ENCODE measurements around the gene UBE2R2. TPM values are rescaled to one million over a fixed set of nuclear protein-coding genes. Genes with fewer than 3 reads are reported as not detected.

The UBE2R2 gene
- total RNA-seq, 1 donor from 2014 or later, result 90.1 TPM

DNA sequence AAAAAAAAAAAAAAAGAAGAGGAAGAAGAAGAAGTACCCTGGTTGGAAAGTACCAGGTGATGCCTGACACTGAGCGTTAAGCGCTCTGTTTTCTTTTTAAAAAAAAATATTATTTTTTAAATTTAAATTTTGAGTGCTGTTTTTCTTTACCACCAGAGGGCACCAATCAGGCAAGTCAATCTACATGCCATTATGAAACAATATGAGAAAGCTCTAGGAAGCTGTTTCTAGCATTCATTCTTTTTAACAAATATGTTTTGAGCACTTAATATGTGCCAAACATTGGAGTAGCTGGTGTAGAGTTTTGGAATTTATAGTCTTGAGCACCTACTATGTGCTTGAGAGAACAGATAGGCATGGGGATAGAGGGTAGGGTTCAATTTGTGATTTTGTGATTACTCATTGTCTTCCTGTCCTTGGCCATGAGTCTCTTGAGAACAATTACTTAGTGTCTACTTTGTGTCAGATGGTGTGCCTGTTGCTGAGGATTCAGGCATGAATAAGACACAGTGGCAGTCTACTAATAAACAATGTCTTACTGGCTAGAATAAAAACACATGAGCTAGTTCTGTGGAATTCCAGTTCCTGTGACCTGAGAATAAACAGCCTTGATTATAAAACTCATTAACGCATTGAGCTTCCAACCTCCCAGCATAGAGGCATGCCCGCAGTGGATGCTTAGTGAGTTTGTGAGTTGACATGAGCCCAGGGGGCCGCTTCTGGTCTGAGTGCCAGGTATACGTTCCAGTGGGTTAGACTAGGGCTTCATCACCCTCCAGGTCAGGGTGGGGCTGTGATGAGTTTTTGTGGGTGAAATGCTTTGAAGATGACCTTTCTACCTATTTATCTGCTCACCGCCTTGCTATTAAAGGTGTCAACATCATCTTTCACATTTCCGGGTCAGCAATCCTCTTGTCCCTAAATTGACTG is 3.0 kb upstream of the UBE2R2 start:
- Mint-ChIP-seq H3K4me1 (ENCODE audit: low read depth, unreplicated experiment) (peaks cover 7% of the 10 kb centered on the region), H3K27ac (ENCODE audit: unreplicated experiment) (no peak overlapping the region), H3K27me3 (ENCODE audit: unreplicated experiment) (peaks cover 10% of the 10 kb centered on the region), H3K4me3 (ENCODE audit: unreplicated experiment) (no peak overlapping the region), H3K36me3 (ENCODE audit: unreplicated experiment) (no peaks in the 10 kb centered on the region), H3K9me3 (ENCODE audit: unreplicated experiment) (peaks cover 11% of the 10 kb centered on the region)
- TF ChIP-seq, protein P1, sequence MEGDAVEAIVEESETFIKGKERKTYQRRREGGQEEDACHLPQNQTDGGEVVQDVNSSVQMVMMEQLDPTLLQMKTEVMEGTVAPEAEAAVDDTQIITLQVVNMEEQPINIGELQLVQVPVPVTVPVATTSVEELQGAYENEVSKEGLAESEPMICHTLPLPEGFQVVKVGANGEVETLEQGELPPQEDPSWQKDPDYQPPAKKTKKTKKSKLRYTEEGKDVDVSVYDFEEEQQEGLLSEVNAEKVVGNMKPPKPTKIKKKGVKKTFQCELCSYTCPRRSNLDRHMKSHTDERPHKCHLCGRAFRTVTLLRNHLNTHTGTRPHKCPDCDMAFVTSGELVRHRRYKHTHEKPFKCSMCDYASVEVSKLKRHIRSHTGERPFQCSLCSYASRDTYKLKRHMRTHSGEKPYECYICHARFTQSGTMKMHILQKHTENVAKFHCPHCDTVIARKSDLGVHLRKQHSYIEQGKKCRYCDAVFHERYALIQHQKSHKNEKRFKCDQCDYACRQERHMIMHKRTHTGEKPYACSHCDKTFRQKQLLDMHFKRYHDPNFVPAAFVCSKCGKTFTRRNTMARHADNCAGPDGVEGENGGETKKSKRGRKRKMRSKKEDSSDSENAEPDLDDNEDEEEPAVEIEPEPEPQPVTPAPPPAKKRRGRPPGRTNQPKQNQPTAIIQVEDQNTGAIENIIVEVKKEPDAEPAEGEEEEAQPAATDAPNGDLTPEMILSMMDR (IDR thresholded peaks at IDR 0.05; ENCODE audit: partially characterized antibody, unreplicated experiment), result peak; percentile 82
- DNase-seq, result no peak

DNA sequence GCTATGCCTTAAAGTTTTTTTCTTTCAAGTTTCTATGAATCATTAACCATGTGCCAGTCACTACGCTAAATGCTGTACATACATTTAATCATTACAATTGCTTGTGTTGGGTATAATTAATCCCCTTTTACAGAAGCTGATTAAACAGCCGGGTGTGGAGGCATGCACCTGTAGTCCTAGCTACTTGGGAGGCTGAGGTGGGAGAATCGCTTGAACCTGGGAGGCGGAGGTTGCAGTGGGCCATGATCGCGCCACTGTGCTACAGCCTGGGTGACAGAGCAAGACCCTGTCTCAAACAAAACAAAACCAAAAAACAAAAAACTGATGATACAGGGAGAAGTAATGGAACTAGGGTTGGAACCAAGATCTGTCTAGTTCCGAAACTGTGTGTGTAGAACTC is 1.2 kb upstream of the UBE2R2 start:
- H3K9me3 Mint-ChIP-seq (ENCODE audit: unreplicated experiment), result peaks cover 11% of the 10 kb centered on the region
- H3K4me1 Mint-ChIP-seq (ENCODE audit: low read depth, unreplicated experiment), result peaks cover 15% of the 10 kb centered on the region
- peaks cover 10% of the 10 kb centered on the region for H3K27me3 Mint-ChIP-seq (ENCODE audit: unreplicated experiment)
- no peak for DNase-seq
- peak overlapping the region; percentile 88 for H3K27ac Mint-ChIP-seq (ENCODE audit: unreplicated experiment)
- no peaks in the 10 kb centered on the region for H3K36me3 Mint-ChIP-seq (ENCODE audit: unreplicated experiment)
- TF ChIP-seq, protein P1 (IDR thresholded peaks at IDR 0.05; ENCODE audit: partially characterized antibody, unreplicated experiment), result no peak
- H3K4me3 Mint-ChIP-seq (ENCODE audit: unreplicated experiment), result peak overlapping the region; percentile 80

DNA sequence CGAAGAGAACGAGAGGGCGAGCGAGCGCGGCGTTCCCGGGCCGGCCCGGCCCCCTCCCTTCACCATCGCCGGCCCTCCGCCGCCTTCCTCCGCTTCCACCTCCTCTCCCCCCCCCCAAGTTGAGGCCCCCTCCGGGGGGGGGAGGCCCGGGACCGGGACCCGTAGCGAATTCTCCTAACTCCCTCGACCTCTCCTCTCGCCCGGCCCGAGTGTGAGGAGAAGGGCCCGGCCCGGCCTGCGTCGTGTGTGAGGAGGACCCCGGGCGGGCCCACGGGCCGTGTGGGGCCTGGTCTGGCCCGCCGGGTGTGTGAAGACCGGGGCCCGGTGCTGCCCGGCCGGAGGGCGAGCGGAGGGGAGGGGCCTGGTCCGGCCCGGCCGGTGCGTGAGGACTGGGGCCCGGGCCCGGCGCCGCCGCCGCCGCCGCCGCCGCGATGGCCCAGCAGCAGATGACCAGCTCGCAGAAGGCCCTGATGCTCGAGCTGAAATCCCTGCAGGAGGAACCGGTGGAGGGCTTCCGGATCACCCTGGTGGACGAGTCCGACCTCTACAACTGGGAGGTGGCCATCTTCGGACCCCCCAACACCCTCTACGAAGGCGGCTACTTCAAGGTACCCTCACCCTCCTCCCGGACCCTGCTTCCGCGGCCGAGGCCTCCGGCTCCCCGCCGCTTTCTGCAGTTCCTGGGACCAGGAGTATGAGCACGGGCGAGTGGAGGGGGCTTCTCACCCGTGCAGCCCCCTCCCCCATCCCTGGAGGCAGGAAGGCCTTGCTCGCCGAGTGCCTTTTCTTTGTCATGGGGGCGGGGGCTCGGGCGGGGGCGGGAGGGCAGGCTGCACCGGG is 587 bp downstream of the UBE2R2 start:
- Mint-ChIP-seq H3K36me3 (ENCODE audit: unreplicated experiment) (no peaks in the 10 kb centered on the region), H3K27ac (ENCODE audit: unreplicated experiment) (peak overlapping the region; percentile 93), H3K27me3 (ENCODE audit: unreplicated experiment) (peaks cover 10% of the 10 kb centered on the region), H3K9me3 (ENCODE audit: unreplicated experiment) (peaks cover 8% of the 10 kb centered on the region), H3K4me3 (ENCODE audit: unreplicated experiment) (peak overlapping the region; percentile 63), H3K4me1 (ENCODE audit: low read depth, unreplicated experiment) (peaks cover 16% of the 10 kb centered on the region)
- peak; percentile 84 for DNase-seq
- TF ChIP-seq, protein P1 (IDR thresholded peaks at IDR 0.05; ENCODE audit: partially characterized antibody, unreplicated experiment), result no peak

DNA sequence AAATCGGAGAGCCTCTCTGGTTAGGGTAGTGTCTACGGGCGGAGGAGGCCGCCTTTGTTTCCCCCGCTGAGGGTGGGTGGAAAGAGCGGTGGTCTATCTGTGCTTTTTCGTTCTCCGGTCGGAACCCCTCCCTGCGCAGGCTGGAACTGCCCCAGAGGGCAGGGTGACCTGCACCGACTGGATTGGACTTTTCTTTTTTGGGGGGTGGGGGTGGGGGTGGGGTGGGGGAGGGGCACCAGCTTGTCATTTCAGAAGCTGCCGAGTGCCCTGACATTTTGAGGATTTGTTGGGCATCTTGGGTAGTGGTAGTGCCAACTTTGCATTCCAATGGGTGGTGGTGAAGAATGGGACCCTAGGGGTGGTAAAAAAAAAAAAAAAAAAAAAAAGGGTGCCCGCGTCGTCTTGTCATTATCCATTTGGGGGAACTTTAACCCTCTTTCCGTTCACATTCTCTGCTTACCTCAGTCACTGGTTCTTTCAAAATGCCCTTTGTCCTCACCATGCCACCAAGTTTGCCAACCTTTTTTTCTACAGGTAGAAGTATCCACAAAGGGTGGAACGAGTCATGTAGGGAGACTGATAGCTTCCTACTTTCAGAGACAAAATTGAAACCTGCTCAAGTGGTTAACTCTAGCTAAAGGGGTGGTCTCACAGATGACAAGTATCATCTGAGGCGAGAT is 1.3 kb downstream of the UBE2R2 start:
- Mint-ChIP-seq H3K4me1 (ENCODE audit: low read depth, unreplicated experiment) (peaks cover 16% of the 10 kb centered on the region), H3K4me3 (ENCODE audit: unreplicated experiment) (peak overlapping the region; percentile 96), H3K36me3 (ENCODE audit: unreplicated experiment) (no peaks in the 10 kb centered on the region), H3K27ac (ENCODE audit: unreplicated experiment) (peak overlapping the region; percentile 93), H3K9me3 (ENCODE audit: unreplicated experiment) (peaks cover 8% of the 10 kb centered on the region), H3K27me3 (ENCODE audit: unreplicated experiment) (peaks cover 10% of the 10 kb centered on the region)
- no peak for DNase-seq
- TF ChIP-seq, protein P1 (IDR thresholded peaks at IDR 0.05; ENCODE audit: partially characterized antibody, unreplicated experiment), result no peak
